Ecto neural progenitor cell (in vitro differentiated cells): Measurements from ENCODE around the gene LANCL3.
A peak's percentile ranks its signal among the peaks of the same experiment; 100 is the strongest.

Experiments used
- DNase-seq: peaks from one replicate; pipeline ENCODE4 v3.0.0-alpha.2; 2018; ENCODE audit warnings: low spot score

Gene LANCL3

GRCh38 chrX:37684426-37684825 lies 113.0 kb downstream of the LANCL3 start:
- DNase-seq, result no peak

- DNase-seq, result no peak
Observed at GRCh38 chrX:37684973-37685372, 113.5 kb downstream of the LANCL3 start.

GRCh38 chrX:37685381-37686359 lies 114.2 kb downstream of the LANCL3 start, which contains the start of gene XK:
XK (plus strand) TSS chrX:37685791; CDS start chrX:37685962, 171 bp downstream.
- DNase-seq, result peak; percentile 75

GRCh38 chrX:37686369-37686995 lies 115.0 kb downstream of the LANCL3 start:
- no peak for DNase-seq

- DNase-seq, result no peak
Observed at GRCh38 chrX:37686996-37687395, 115.5 kb downstream of the LANCL3 start.

GRCh38 chrX:37690119-37690518 lies 118.7 kb downstream of the LANCL3 start:
- no peak for DNase-seq

- DNase-seq, result no peak
Observed at GRCh38 chrX:37692918-37693317, 121.5 kb downstream of the LANCL3 start.

GRCh38 chrX:37697169-37697760 lies 125.8 kb downstream of the LANCL3 start:
- DNase-seq, result no peak

- DNase-seq, result no peak
Observed at GRCh38 chrX:37701588-37701987, 130.1 kb downstream of the LANCL3 start.

- DNase-seq, result no peak
Observed at GRCh38 chrX:37711991-37712390, 140.5 kb downstream of the LANCL3 start.

GRCh38 chrX:37712458-37712857 lies 141.0 kb downstream of the LANCL3 start:
- no peak for DNase-seq

- DNase-seq, result no peak
Observed at GRCh38 chrX:37714479-37714878, 143.0 kb downstream of the LANCL3 start.

- DNase-seq, result no peak
Observed at GRCh38 chrX:37716602-37717001, 145.1 kb downstream of the LANCL3 start.

- DNase-seq, result no peak
Observed at GRCh38 chrX:37717708-37718107, 146.2 kb downstream of the LANCL3 start.

GRCh38 chrX:37722595-37722994 lies 151.1 kb downstream of the LANCL3 start:
- DNase-seq, result no peak

- DNase-seq, result no peak
Observed at GRCh38 chrX:37726346-37726745, 154.9 kb downstream of the LANCL3 start.
